GM23338 (cell line): ENCODE results near the gene IGLL5. TPM values are rescaled to one million over a fixed set of nuclear protein-coding genes. Genes with fewer than 3 reads are reported as not detected.

ENCODE experiments used
- ATAC-seq: fragments of 200-7000 bp; cut with Tn5 transposase; 3 replicates; pipeline ENCODE4 v1.9.1; 2020
- DNase-seq: peaks from one replicate; pipeline ENCODE4 v3.0.0-alpha.2; 2015; ENCODE audit warnings: low spot score
- H2AFZ ChIP-seq: fragments of 200-600 bp; sonication (generic); 2 replicates; pipeline ENCODE4 v1.8.0; 2016; ENCODE audit warnings: antibody characterized with exemption, mild to moderate bottlenecking, moderate library complexity
- H3F3A ChIP-seq: fragments of 200-600 bp; sonication (generic); replicated peaks from 2 replicates; pipeline ENCODE4 v1.8.0; 2017; ENCODE audit warnings: antibody characterized with exemption, mixed run types, low read depth
- H3K27ac ChIP-seq: fragments of 200-600 bp; sonication (generic); 2 replicates; pipeline ENCODE4 v1.6.1; 2016; ENCODE audit warnings: low read depth
- H3K27me3 ChIP-seq: fragments of 200-600 bp; sonication (generic); 2 replicates; pipeline ENCODE4 v1.8.0; 2016; ENCODE audit warnings: mild to moderate bottlenecking, mixed run types, moderate library complexity; ENCODE audit not compliant: insufficient read depth
- H3K36me3 ChIP-seq: fragments of 200-600 bp; sonication (generic); 2 replicates; pipeline ENCODE4 v1.8.0; 2016; ENCODE audit warnings: mild to moderate bottlenecking; ENCODE audit not compliant: insufficient read depth
- H3K4me1 ChIP-seq: fragments of 200-600 bp; sonication (generic); 2 replicates; pipeline ENCODE4 v1.8.0; 2016; ENCODE audit warnings: mild to moderate bottlenecking, moderate library complexity; ENCODE audit not compliant: insufficient read depth
- H3K4me2 ChIP-seq: fragments of 200-600 bp; sonication (generic); 2 replicates; pipeline ENCODE4 v1.7.1; 2017; ENCODE audit warnings: mixed run types
- H3K4me3 ChIP-seq: fragments of 200-600 bp; sonication (generic); 2 replicates; pipeline ENCODE4 v1.6.1; 2016; ENCODE audit warnings: mixed run types
- H3K79me2 ChIP-seq: fragments of 200-600 bp; sonication (generic); replicated peaks from 2 replicates; pipeline ENCODE4 v1.8.0; 2017; ENCODE audit warnings: mild to moderate bottlenecking; ENCODE audit not compliant: insufficient read depth
- H3K9me2 ChIP-seq: fragments of 200-600 bp; sonication (generic); 2 replicates; pipeline ENCODE4 v1.8.0; 2017; ENCODE audit not compliant: insufficient read depth
- H4K20me1 ChIP-seq: fragments of 200-600 bp; sonication (generic); replicated peaks from 2 replicates; pipeline ENCODE4 v1.8.0; 2017; ENCODE audit warnings: mild to moderate bottlenecking; ENCODE audit not compliant: insufficient read depth
- H3K27ac Mint-ChIP-seq: 2 replicates; pipeline ENCODE4 v1.8.0; 2020; ENCODE audit warnings: inconsistent platforms, mild to moderate bottlenecking, moderate library complexity, mixed read lengths
- H3K27me3 Mint-ChIP-seq: 3 replicates; pipeline ENCODE4 v1.8.0; 2022; ENCODE audit warnings: low read depth, mild to moderate bottlenecking, moderate library complexity, mixed read lengths, inconsistent platforms; ENCODE audit not compliant: insufficient read depth, poor library complexity
- H3K36me3 Mint-ChIP-seq: 3 replicates; pipeline ENCODE4 v1.8.0; 2021; ENCODE audit warnings: low read depth, mild to moderate bottlenecking, inconsistent platforms, moderate library complexity, mixed read lengths
- H3K4me1 Mint-ChIP-seq: 3 replicates; pipeline ENCODE4 v1.8.0; 2020; ENCODE audit warnings: mild to moderate bottlenecking, inconsistent platforms, mixed read lengths
- H3K4me3 Mint-ChIP-seq: 3 replicates; pipeline ENCODE4 v1.8.0; 2021; ENCODE audit warnings: moderate library complexity, mild to moderate bottlenecking, inconsistent platforms, mixed read lengths
- H3K9me3 Mint-ChIP-seq: 3 replicates; pipeline ENCODE4 v1.8.0; 2020; ENCODE audit warnings: moderate library complexity, mild to moderate bottlenecking, inconsistent platforms, mixed read lengths
- CREB1 ChIP-seq: fragments of 250-450 bp; sonication (Bioruptor Pico); IDR thresholded peaks from 2 replicates; pipeline ENCODE4 v1.5.0; 2020; ENCODE audit warnings: low read depth, mild to moderate bottlenecking, moderate library complexity
- EZH2 ChIP-seq: fragments of 200-600 bp; sonication (generic); IDR thresholded peaks from one replicate; pipeline ENCODE4 v1.8.0; 2017; ENCODE audit warnings: antibody characterized with exemption, mild to moderate bottlenecking, low read depth; ENCODE audit not compliant: unreplicated experiment
- EZH2phosphoT487 ChIP-seq: fragments of 200-600 bp; sonication (generic); IDR thresholded peaks from one replicate; pipeline ENCODE4 v1.8.1; 2018; ENCODE audit warnings: antibody characterized with exemption; ENCODE audit not compliant: unreplicated experiment
- JUNB ChIP-seq: IDR thresholded peaks from one replicate; pipeline ENCODE4 v1.6.1; 2016; ENCODE audit warnings: antibody characterized with exemption; ENCODE audit not compliant: unreplicated experiment
- NANOG ChIP-seq: IDR thresholded peaks from 2 replicates; pipeline ENCODE4 v1.6.1; 2016; ENCODE audit warnings: antibody characterized with exemption, borderline replicate concordance
- POLR2AphosphoS5 ChIP-seq: IDR thresholded peaks from 2 replicates; pipeline ENCODE4 v1.6.1; 2016; ENCODE audit warnings: antibody characterized with exemption, low read depth
- STAT1 ChIP-seq: IDR thresholded peaks from one replicate; pipeline ENCODE4 v1.6.1; 2016; ENCODE audit warnings: antibody characterized with exemption; ENCODE audit not compliant: unreplicated experiment
- ZNF114 ChIP-seq: fragments of 250-450 bp; sonication (Bioruptor Pico); IDR thresholded peaks from 2 replicates; pipeline ENCODE4 v1.5.0; 2020; ENCODE audit warnings: mild to moderate bottlenecking, moderate library complexity
- ZNF331 ChIP-seq: fragments of 250-450 bp; sonication (Bioruptor Pico); IDR thresholded peaks from 2 replicates; pipeline ENCODE4 v1.5.0; 2020; ENCODE audit warnings: low read depth, mild to moderate bottlenecking, moderate library complexity
- polyA plus RNA-seq: library from polyadenylated mRNA; unstranded; fragments of >200 nt; fragmentation: Nextera tagmentation; extraction: Ambion mirVana; gene quantifications from 2 replicates; pipeline ENCODE4 v1.2.1, GENCODE V29; 2016
- total RNA-seq: library from RNA; depleted of rRNA; stranded (reverse); fragments of >200 nt; shearing (Covaris generic); gene quantifications from 2 replicates; pipeline ENCODE4 v1.2.3, GENCODE V29; 2014
- TF ChIP-seq, protein P1 (sequence below): IDR thresholded peaks from one replicate; pipeline ENCODE4 v1.6.1; 2018; ENCODE audit warnings: antibody characterized with exemption; ENCODE audit not compliant: unreplicated experiment
- TF ChIP-seq, protein P2 (sequence below): IDR thresholded peaks from 2 replicates; pipeline ENCODE4 v1.6.1; 2016; ENCODE audit warnings: antibody characterized with exemption
- TF ChIP-seq, protein P3 (sequence below), 2 experiments: fragments of 200-600 bp in 1 of 2; sonication (generic) in 1 of 2; conservative IDR thresholded peaks; 2 replicates each; pipeline versions ENCODE4 v1.5.1 to v1.6.1; 2016 to 2017; ENCODE audit warnings: antibody characterized with exemption in 2 of 2, low read depth in 2 of 2, mild to moderate bottlenecking in 2 of 2, moderate library complexity in 1 of 2

IGLL5 gene
- total and polyA plus RNA-seq, 2 experiments from 2014 or later = not detected

DNA sequence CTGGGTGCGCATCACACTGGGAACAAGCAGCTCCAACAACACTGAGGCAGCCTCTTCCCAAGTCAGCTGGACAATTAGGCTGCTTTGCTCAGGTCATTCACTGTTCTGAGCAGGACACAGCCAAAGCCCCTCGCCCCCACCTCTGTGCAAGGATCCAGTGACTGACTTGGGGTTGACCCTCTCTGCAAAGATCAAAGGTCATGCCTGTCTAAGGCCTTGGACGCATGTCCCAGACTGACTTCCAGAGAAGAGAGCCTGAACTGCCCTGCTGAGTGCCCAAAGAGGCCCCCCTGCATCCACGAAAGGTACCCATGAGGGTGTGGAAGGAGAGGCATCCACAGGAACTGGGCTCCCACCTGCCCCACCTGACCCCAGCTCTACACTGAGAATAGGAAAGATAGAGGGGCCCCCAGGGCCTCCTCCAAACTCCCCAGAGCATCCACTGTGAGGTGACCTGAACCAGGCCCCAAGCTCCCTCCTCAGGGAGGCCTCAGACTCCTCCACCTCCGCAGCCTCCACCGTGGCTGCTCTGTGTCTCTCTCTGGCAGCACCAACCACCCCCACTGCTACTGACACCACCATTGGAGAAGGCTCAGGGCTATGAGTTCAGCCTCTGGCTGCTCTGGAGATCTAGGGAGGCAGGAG, 53.5 kb downstream of the IGLL5 start (continued):
- TF ChIP-seq, protein P1, sequence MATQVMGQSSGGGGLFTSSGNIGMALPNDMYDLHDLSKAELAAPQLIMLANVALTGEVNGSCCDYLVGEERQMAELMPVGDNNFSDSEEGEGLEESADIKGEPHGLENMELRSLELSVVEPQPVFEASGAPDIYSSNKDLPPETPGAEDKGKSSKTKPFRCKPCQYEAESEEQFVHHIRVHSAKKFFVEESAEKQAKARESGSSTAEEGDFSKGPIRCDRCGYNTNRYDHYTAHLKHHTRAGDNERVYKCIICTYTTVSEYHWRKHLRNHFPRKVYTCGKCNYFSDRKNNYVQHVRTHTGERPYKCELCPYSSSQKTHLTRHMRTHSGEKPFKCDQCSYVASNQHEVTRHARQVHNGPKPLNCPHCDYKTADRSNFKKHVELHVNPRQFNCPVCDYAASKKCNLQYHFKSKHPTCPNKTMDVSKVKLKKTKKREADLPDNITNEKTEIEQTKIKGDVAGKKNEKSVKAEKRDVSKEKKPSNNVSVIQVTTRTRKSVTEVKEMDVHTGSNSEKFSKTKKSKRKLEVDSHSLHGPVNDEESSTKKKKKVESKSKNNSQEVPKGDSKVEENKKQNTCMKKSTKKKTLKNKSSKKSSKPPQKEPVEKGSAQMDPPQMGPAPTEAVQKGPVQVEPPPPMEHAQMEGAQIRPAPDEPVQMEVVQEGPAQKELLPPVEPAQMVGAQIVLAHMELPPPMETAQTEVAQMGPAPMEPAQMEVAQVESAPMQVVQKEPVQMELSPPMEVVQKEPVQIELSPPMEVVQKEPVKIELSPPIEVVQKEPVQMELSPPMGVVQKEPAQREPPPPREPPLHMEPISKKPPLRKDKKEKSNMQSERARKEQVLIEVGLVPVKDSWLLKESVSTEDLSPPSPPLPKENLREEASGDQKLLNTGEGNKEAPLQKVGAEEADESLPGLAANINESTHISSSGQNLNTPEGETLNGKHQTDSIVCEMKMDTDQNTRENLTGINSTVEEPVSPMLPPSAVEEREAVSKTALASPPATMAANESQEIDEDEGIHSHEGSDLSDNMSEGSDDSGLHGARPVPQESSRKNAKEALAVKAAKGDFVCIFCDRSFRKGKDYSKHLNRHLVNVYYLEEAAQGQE = no peak
- TF ChIP-seq CREB1 (CRISPR knock-in tag) (no peak), EZH2 (no peak)

DNA sequence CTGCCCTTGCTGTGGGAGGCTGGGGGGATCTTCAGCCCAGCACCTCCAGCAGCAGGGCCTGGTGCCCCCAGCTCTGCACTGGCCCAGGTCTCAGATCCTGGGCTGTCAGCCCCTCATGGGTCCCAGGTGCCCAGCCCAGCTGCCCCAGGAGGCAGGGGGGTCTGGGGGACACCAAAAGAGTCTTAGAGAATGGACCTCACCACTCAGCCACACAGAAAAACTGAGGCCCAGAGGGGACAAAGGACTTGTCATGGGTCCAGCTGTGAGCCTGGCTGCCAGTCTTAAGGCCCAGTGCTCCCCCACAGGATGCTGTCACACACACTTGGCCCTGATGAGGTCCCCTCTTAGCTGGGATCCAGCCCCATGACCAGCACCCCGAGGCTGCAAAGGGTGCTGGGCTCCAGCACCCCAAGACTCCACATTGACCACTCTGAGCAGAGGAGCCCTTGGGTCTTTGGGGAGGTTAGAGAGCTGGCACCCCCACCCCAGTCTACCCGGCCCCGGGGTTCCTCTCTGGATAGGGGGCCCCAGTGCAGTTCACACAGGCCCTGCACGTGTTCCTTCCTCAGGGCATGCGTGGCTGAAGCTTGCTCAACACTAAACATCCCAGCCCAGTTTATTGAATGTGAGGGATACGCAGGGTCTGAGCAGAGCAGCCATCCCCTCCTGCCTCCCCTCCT, 54.4 kb downstream of the IGLL5 start:
- peaks cover 61% of the 10 kb centered on the region for H3K27me3 ChIP-seq
- Mint-ChIP-seq H3K9me3 (no peaks in the 10 kb centered on the region), H3K27ac (no peak overlapping the region), H3K4me3 (no peak overlapping the region), H3K4me1 (peaks cover 6% of the 10 kb centered on the region; the same call in 2 of the 3 replicates), H3K36me3 (no peaks in the 10 kb centered on the region), H3K27me3 (peaks cover 30% of the 10 kb centered on the region)
- no peak overlapping the region for H3K4me3 ChIP-seq
- no peak for ATAC-seq
- H3K4me1 ChIP-seq = no peaks in the 10 kb centered on the region
- no peak overlapping the region for H2AFZ ChIP-seq
- DNase-seq = no peak
- H3K4me2 ChIP-seq = no peak overlapping the region
- no peak overlapping the region for H3K27ac ChIP-seq
- H4K20me1 ChIP-seq = 0 out of 2 replicates have a peak, but pooled peaks cover 4% of the 10 kb centered on the region
- no peaks in the 10 kb centered on the region for H3K9me2 ChIP-seq
- no peaks in the 10 kb centered on the region for H3K36me3 ChIP-seq
- no peaks in the 10 kb centered on the region for H3K79me2 ChIP-seq
- H3F3A ChIP-seq = no peaks in the 10 kb centered on the region
- no peak for TF ChIP-seq ZNF331 (CRISPR knock-in tag)
- TF ChIP-seq, protein P1 = no peak
- TF ChIP-seq NANOG = no peak
- no peak for TF ChIP-seq EZH2phosphoT487
- TF ChIP-seq POLR2AphosphoS5 = no peak
- TF ChIP-seq, protein P2, sequence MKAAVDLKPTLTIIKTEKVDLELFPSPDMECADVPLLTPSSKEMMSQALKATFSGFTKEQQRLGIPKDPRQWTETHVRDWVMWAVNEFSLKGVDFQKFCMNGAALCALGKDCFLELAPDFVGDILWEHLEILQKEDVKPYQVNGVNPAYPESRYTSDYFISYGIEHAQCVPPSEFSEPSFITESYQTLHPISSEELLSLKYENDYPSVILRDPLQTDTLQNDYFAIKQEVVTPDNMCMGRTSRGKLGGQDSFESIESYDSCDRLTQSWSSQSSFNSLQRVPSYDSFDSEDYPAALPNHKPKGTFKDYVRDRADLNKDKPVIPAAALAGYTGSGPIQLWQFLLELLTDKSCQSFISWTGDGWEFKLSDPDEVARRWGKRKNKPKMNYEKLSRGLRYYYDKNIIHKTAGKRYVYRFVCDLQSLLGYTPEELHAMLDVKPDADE = no peak
- no peak for TF ChIP-seq ZNF114 (CRISPR knock-in tag)
- TF ChIP-seq STAT1 = no peak
- TF ChIP-seq CREB1 (CRISPR knock-in tag) = no peak
- TF ChIP-seq, protein P3, sequence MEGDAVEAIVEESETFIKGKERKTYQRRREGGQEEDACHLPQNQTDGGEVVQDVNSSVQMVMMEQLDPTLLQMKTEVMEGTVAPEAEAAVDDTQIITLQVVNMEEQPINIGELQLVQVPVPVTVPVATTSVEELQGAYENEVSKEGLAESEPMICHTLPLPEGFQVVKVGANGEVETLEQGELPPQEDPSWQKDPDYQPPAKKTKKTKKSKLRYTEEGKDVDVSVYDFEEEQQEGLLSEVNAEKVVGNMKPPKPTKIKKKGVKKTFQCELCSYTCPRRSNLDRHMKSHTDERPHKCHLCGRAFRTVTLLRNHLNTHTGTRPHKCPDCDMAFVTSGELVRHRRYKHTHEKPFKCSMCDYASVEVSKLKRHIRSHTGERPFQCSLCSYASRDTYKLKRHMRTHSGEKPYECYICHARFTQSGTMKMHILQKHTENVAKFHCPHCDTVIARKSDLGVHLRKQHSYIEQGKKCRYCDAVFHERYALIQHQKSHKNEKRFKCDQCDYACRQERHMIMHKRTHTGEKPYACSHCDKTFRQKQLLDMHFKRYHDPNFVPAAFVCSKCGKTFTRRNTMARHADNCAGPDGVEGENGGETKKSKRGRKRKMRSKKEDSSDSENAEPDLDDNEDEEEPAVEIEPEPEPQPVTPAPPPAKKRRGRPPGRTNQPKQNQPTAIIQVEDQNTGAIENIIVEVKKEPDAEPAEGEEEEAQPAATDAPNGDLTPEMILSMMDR (conservative IDR thresholded peaks at IDR 0.05; ENCODE audit: low read depth in 2 of 2) = no peak
- TF ChIP-seq JUNB = no peak
